ENCODE measurements around the gene OGFOD2. TPM values are rescaled to one million over a fixed set of nuclear protein-coding genes. Genes with fewer than 3 reads are reported as not detected.

Gene OGFOD2
- total RNA-seq (ENCODE audit: insufficient read depth, low replicate concordance), result 2.4 TPM

DNA sequence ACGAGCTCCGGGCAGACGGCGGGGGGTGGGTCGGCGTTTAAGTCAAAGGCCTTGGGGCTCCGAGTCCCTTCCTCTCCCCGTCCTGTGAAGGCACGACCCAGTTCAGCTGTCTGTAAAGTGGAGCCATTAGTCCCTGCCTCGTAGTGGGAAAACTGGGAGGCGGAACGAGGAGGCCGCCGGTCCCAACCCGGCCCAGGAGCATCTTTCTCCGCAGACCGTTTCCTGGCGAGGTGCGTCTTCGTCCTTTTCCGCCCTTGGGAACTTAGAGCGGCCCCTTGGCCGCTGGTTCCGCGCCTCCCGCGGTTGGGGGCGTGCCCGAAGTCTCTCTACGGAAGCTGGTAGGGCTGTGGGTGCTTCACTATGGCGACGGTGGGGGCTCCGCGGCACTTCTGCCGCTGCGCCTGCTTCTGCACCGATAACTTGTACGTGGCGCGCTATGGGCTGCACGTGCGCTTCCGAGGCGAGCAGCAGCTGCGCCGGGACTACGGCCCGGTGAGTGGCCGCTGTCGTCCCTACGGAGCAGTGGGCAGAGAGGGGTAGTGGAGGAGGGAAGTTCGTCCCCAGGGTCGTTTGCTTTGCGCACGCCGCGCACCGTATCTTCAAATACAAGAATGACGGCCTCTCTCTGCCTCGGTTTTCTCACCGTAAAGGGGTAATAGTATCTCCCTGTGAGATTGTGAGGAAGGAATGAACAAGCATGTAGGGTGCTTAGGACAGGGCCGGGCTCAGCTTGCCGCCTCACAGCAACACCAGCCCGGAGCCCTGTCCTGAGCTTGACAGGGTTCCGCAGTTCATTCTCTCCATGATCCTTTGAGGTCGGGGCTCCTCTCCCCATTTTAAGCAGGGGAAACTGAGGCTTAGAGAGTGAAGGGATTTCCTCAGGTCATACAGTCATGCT, at the start of gene OGFOD2:
Gene OGFOD2 (plus strand): TSS at position 353 of the 898 bp plus-strand sequence. CDS start 8 bp downstream, at position 361.
- DNase-seq (ENCODE audit: low spot score), result peak; percentile 94

- DNase-seq (ENCODE audit: low spot score), result no peak
Measured at GRCh38 chr12:122927756-122928403, 47.2 kb upstream of the OGFOD2 start.

DNA sequence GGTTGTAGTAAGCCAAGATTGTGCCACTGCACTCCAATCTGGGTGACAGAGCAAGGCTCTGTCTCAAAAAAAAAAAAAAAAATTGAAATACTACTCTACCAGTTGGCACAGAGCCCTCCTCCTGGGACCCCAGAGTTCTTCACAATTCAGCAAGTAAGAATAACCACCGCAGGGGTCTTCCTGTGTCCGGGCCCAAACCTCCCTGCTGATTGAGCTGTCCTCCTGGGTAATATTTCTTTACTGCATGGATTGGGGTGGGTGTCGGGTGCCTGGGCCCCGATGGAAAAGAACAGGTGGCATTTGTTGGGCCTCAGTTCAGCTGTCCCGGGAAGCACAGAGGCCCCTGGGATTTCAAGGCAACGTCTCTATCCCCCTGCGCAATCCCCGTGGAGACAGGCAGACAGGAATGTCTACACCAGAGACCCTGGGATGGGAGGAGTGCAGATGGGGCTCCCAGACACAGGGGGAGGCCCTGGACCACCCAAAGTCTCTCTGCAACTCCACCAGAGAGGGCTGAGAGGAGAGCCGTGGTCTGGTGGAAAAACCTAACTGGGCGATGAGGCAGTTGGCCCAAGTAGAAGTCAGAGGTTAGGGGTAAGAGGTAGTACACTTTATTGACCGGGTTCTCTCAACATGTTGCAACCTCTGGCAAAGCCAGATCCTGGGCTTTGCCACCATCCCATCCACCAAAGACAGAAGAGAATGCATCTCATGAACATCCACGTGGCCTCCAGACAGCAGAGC, 46.5 kb upstream of the OGFOD2 start:
- DNase-seq (ENCODE audit: low spot score), result no peak

DNA sequence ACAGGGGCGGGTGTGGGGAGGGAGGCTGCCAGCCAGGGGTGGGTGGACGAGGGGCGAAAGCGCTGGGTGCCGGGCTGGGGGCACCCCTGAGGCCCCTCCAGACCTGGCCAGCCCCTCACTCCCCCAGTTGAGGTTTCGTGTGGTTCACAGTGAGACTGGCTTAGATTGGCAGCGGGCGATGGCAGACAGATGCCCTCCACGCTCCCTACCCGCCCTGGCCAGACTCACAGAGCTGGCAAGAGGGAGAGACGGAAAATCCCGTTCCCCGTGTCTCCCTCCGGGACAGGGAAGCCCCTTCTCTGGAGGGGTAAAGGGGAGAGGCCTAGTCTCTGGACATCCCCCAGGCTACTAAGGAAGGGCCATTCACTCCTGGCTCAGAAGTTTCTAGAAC, 45.9 kb upstream of the OGFOD2 start:
- DNase-seq (ENCODE audit: low spot score), result no peak

- DNase-seq (ENCODE audit: low spot score), result no peak
Measured at GRCh38 chr12:122929812-122930211, 45.2 kb upstream of the OGFOD2 start.

GRCh38 chr12:122932207-122932606, 42.8 kb upstream of the OGFOD2 start:
- no peak for DNase-seq (ENCODE audit: low spot score)

DNA sequence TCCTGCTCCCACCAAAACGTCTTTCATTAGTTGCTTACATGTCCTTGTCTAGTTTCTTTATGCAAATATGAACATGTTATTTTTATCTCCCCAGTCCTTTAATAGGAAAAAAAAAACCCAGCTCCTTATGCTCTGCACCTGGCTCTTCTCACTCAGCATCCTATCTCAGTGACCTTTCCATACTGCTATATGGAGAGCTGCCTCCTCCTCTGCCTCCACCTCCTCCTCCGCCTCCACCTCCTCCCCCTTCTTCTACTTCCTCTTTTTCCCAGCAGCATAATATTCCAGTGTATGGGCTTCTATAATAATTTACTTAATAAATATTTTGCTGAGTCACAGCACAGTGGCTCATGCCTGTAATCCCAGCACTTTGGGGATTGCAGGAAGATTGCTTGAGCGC, 40.3 kb upstream of the OGFOD2 start:
- no peak for DNase-seq (ENCODE audit: low spot score)

GRCh38 chr12:122935318-122935717, 39.7 kb upstream of the OGFOD2 start:
- no peak for DNase-seq (ENCODE audit: low spot score)

- DNase-seq (ENCODE audit: low spot score), result no peak
Measured at GRCh38 chr12:122937622-122938091, 37.4 kb upstream of the OGFOD2 start.

DNA sequence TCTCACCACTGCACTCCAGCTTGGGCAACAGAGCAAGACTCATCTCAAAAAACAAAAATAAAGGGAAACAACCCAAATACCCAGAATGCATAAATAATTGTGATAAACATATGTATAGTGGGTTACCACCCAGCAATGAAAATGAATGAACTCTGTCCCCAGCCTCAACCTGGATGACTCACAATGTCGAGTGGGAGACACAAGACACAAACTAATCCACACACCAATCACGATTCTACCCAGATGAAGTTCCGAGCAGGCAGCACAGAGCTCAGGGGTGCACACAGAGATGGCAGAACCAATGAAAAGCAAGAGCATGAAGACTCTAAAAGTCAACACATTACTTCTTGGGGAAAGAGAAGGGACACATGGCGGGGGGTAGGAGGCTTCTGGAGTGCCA, 35.9 kb upstream of the OGFOD2 start:
- no peak for DNase-seq (ENCODE audit: low spot score)

GRCh38 chr12:122941351-122941750, 33.7 kb upstream of the OGFOD2 start:
- DNase-seq (ENCODE audit: low spot score), result peak; percentile 33

- DNase-seq (ENCODE audit: low spot score), result no peak
Measured at GRCh38 chr12:122942637-122943036, 32.4 kb upstream of the OGFOD2 start.

GRCh38 chr12:122943196-122943595, 31.8 kb upstream of the OGFOD2 start:
- no peak for DNase-seq (ENCODE audit: low spot score)

GRCh38 chr12:122944605-122945592, 30.1 kb upstream of the OGFOD2 start:
- DNase-seq (ENCODE audit: low spot score), result no peak

GRCh38 chr12:122946690-122947341, 28.2 kb upstream of the OGFOD2 start:
- DNase-seq (ENCODE audit: low spot score), result peak; percentile 87

DNA sequence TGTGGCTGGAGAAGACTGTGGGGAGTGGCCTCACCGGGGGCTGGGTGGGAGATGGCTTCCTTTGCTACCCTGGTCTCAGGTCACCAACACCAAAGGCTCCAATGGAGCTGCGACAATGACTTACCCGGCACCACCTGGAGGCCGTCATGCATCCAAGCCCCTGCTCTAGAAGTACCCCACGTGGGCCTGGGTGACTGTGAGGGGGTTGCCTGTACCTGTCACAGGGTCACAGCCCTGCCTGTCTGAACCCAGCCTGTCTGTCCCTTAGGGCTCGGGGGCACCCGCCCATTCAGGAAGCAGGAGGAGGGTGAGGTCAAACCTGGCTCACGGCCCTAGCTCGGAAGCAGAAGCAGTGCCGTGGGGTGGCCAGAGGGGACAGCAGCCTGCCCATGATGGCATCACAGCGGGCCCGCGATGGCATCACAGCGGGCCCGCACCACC, 27.7 kb upstream of the OGFOD2 start:
- no peak for DNase-seq (ENCODE audit: low spot score)

DNA sequence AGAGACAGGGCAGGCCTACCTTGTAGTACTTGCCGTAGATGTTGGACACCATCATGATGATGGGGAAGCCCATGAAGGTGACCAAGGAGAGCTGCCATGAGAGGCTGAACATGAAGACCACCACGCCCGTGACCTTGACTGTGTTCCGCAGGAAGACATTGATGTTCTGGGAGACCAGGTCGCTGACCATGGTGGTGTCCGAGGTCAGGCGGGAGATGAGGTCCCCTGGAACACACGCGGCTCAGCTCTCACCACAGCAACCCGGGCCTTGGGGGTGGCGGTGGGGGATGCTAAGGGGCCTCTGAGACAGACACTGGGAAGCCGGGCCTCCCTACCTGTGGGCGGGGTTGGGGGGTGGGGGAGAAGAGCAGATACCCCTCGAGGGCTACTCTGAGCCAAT, 26.4 kb upstream of the OGFOD2 start:
- DNase-seq (ENCODE audit: low spot score), result no peak

GRCh38 chr12:122949405-122949804, 25.6 kb upstream of the OGFOD2 start:
- no peak for DNase-seq (ENCODE audit: low spot score)

- no peak for DNase-seq (ENCODE audit: low spot score)
Measured at GRCh38 chr12:122949816-122950675, 25.0 kb upstream of the OGFOD2 start.

All from umbilical cord (tissue), 2 donors.